Measurements from ENCODE around the gene CKLF. TPM values are rescaled to one million over a fixed set of nuclear protein-coding genes. Genes with fewer than 3 reads are reported as not detected.

CKLF gene
- total RNA-seq: 100 to 1,000 TPM; 124 to 130 TPM

GRCh38 chr16:66552286-66553177 is at the start of gene CKLF:
Gene CKLF, plus strand, starts transcription at chr16:66552576. Its CDS starts 140 bp downstream, at chr16:66552716.
- DNase-seq (peak; percentile 97), ATAC-seq (ENCODE audit: low read depth) (peak; percentile 80)
- POLR2A ChIA-PET: interaction anchor here (0.9 to 13.2 kb wide), 18 partner anchors 9 to 185 kb away, joined by 3 to 157 read pairs (median 5); partner anchors contain the start of gene CMTM3
- peaks cover 66% of the 10 kb centered on the region for H3K4me1 Mint-ChIP-seq
- H3K9me3 Mint-ChIP-seq: no peaks in the 10 kb centered on the region
- H3K27me3 Mint-ChIP-seq: no peaks in the 10 kb centered on the region
- peak within 1 kb of the TSS; percentile 96 for H3K4me3 Mint-ChIP-seq
- peak within 1 kb of the TSS; percentile 93 for H3K27ac Mint-ChIP-seq
- peaks cover 29% of the 10 kb centered on the region for H3K36me3 Mint-ChIP-seq

GRCh38 chr16:66503030-66503429 is 49.3 kb upstream of the CKLF start:
- Mint-ChIP-seq H3K4me3 (no peak overlapping the region), H3K36me3 (no peaks in the 10 kb centered on the region), H3K4me1 (peaks cover 3% of the 10 kb centered on the region), H3K27ac (no peak overlapping the region), H3K27me3 (peaks cover 13% of the 10 kb centered on the region), H3K9me3 (no peaks in the 10 kb centered on the region)
- ATAC-seq (ENCODE audit: low read depth) (no peak), DNase-seq (no peak)
- POLR2A ChIA-PET: no interaction called here

GRCh38 chr16:66503612-66504011 is 48.8 kb upstream of the CKLF start:
- Mint-ChIP-seq H3K27ac (no peak overlapping the region), H3K9me3 (no peaks in the 10 kb centered on the region), H3K27me3 (peaks cover 11% of the 10 kb centered on the region), H3K4me3 (no peak overlapping the region), H3K36me3 (no peaks in the 10 kb centered on the region), H3K4me1 (peaks cover 3% of the 10 kb centered on the region)
- POLR2A ChIA-PET: no interaction called here
- no peak for ATAC-seq (ENCODE audit: low read depth)
- DNase-seq: no peak

GRCh38 chr16:66507731-66508239 is 44.6 kb upstream of the CKLF start:
- POLR2A ChIA-PET: interaction anchor here (1.1 kb wide), 1 partner anchor 13 kb away, joined by 3 read pairs; no protein-coding TSS in a partner anchor
- no peaks in the 10 kb centered on the region for H3K9me3 Mint-ChIP-seq
- H3K27ac Mint-ChIP-seq: no peak overlapping the region
- peaks cover 6% of the 10 kb centered on the region for H3K4me1 Mint-ChIP-seq
- DNase-seq: no peak
- no peak overlapping the region for H3K4me3 Mint-ChIP-seq
- no peak for ATAC-seq (ENCODE audit: low read depth)
- no peaks in the 10 kb centered on the region for H3K36me3 Mint-ChIP-seq
- H3K27me3 Mint-ChIP-seq: peaks cover 4% of the 10 kb centered on the region

GRCh38 chr16:66508248-66508913 is 44.0 kb upstream of the CKLF start:
- Mint-ChIP-seq H3K4me3 (no peak overlapping the region), H3K27me3 (peaks cover 2% of the 10 kb centered on the region), H3K9me3 (no peaks in the 10 kb centered on the region), H3K36me3 (no peaks in the 10 kb centered on the region), H3K27ac (no peak overlapping the region), H3K4me1 (peaks cover 5% of the 10 kb centered on the region)
- POLR2A ChIA-PET: interaction anchor here (1.1 kb wide), 1 partner anchor 12 kb away, joined by 3 read pairs; no protein-coding TSS in a partner anchor
- DNase-seq (no peak), ATAC-seq (ENCODE audit: low read depth) (no peak)

- H3K27me3 Mint-ChIP-seq: peaks cover 2% of the 10 kb centered on the region
- DNase-seq (no peak), ATAC-seq (ENCODE audit: low read depth) (no peak)
- POLR2A ChIA-PET: no interaction called here
- H3K4me1 Mint-ChIP-seq: peaks cover 5% of the 10 kb centered on the region
- H3K9me3 Mint-ChIP-seq: no peaks in the 10 kb centered on the region
- H3K27ac Mint-ChIP-seq: no peak overlapping the region
- no peaks in the 10 kb centered on the region for H3K36me3 Mint-ChIP-seq
- H3K4me3 Mint-ChIP-seq: no peak overlapping the region
Measured at GRCh38 chr16:66508914-66509496, 43.4 kb upstream of the CKLF start.

GRCh38 chr16:66509576-66509975 is 42.8 kb upstream of the CKLF start:
- H3K9me3 Mint-ChIP-seq: no peaks in the 10 kb centered on the region
- ATAC-seq (ENCODE audit: low read depth) (no peak), DNase-seq (no peak)
- H3K4me3 Mint-ChIP-seq: no peak overlapping the region
- peaks cover 5% of the 10 kb centered on the region for H3K4me1 Mint-ChIP-seq
- H3K36me3 Mint-ChIP-seq: no peaks in the 10 kb centered on the region
- H3K27ac Mint-ChIP-seq: no peak overlapping the region
- no peaks in the 10 kb centered on the region for H3K27me3 Mint-ChIP-seq
- POLR2A ChIA-PET: no interaction called here

- ATAC-seq (ENCODE audit: low read depth) (no peak), DNase-seq (no peak)
- H3K27me3 Mint-ChIP-seq: no peaks in the 10 kb centered on the region
- no peaks in the 10 kb centered on the region for H3K36me3 Mint-ChIP-seq
- no peak overlapping the region for H3K4me3 Mint-ChIP-seq
- H3K9me3 Mint-ChIP-seq: no peaks in the 10 kb centered on the region
- no peak overlapping the region for H3K27ac Mint-ChIP-seq
- POLR2A ChIA-PET: interaction anchor here (0.8 to 1.2 kb wide), 2 partner anchors 12 to 63 kb away, joined by 3 to 5 read pairs; no protein-coding TSS in a partner anchor
- H3K4me1 Mint-ChIP-seq: peaks cover 7% of the 10 kb centered on the region
Measured at GRCh38 chr16:66510298-66510697, 42.1 kb upstream of the CKLF start.

- POLR2A ChIA-PET: interaction anchor here (0.5 to 1.6 kb wide), 5 partner anchors 11 to 62 kb away, joined by 3 to 5 read pairs (median 3); no protein-coding TSS in a partner anchor
- Mint-ChIP-seq H3K4me1 (peaks cover 8% of the 10 kb centered on the region), H3K36me3 (no peaks in the 10 kb centered on the region), H3K27me3 (no peaks in the 10 kb centered on the region), H3K27ac (no peak overlapping the region), H3K4me3 (no peak overlapping the region), H3K9me3 (no peaks in the 10 kb centered on the region)
- DNase-seq (no peak), ATAC-seq (ENCODE audit: low read depth) (no peak)
Measured at GRCh38 chr16:66510711-66511601, 41.4 kb upstream of the CKLF start.

GRCh38 chr16:66511602-66512271 is 40.6 kb upstream of the CKLF start:
- POLR2A ChIA-PET: interaction anchor here (1.2 to 1.6 kb wide), 3 partner anchors 10 to 41 kb away, joined by 3 to 4 read pairs (median 4); partner anchors contain the start of gene CKLF
- Mint-ChIP-seq H3K36me3 (no peaks in the 10 kb centered on the region), H3K4me3 (no peak overlapping the region), H3K27me3 (no peaks in the 10 kb centered on the region), H3K4me1 (peaks cover 16% of the 10 kb centered on the region), H3K27ac (no peak overlapping the region), H3K9me3 (no peaks in the 10 kb centered on the region)
- DNase-seq (no peak), ATAC-seq (ENCODE audit: low read depth) (no peak)

- Mint-ChIP-seq H3K4me3 (no peak overlapping the region), H3K27ac (peak overlapping the region; percentile 50), H3K9me3 (no peaks in the 10 kb centered on the region), H3K27me3 (no peaks in the 10 kb centered on the region), H3K36me3 (no peaks in the 10 kb centered on the region), H3K4me1 (peaks cover 23% of the 10 kb centered on the region)
- POLR2A ChIA-PET: interaction anchor here (1.2 to 1.6 kb wide), 3 partner anchors 9 to 40 kb away, joined by 3 to 4 read pairs (median 4); partner anchors contain the start of gene CKLF
- ATAC-seq (ENCODE audit: low read depth) (no peak), DNase-seq (no peak)
Measured at GRCh38 chr16:66512272-66513110, 39.9 kb upstream of the CKLF start.

All from activated naive CD8-positive, alpha-beta T cell treated with anti-CD3 and anti-CD28 coated beads, Interleukin-2, amount 10 ng/mL, durations not matched to agents 7 days and 5 days (primary cell).